AG04450 (cell line): ENCODE data around the gene SFXN5. TPM values are rescaled to one million over a fixed set of nuclear protein-coding genes. Genes with fewer than 3 reads are reported as not detected.
"Not testable (repeated sequence)": the region's sequence is repeated elsewhere in the genome, so short reads cannot be mapped to it uniquely, and the experiment has no call there.

Experiments
- CTCF ChIA-PET: fragments of 300-600, 350-600 bp; formaldehyde crosslinking; extraction: SDS; loops from one replicate; lab custom pipeline; 2022; ENCODE audit warnings: antibody characterized with exemption, inconsistent platforms; lab: Charles Lee
- POLR2A ChIA-PET: fragments of 350-600 bp; formaldehyde crosslinking; extraction: SDS; loops from one replicate; lab custom pipeline; 2021; ENCODE audit warnings: antibody characterized with exemption, inconsistent platforms; lab: Yijun Ruan, JAX
- DNase-seq: peaks from one replicate; pipeline ENCODE4 v3.0.0-alpha.2; 2011; ENCODE audit warnings: low read depth, low spot score
- H3K27ac ChIP-seq: one replicate; pipeline ENCODE4 v1.5.1; 2012; ENCODE audit warnings: low read depth, low read length, control low read depth
- H3K27me3 ChIP-seq: one replicate; pipeline ENCODE4 v1.6.0; 2012; ENCODE audit warnings: low read length; ENCODE audit not compliant: control insufficient read depth, insufficient read depth
- H3K4me3 ChIP-seq: 2 replicates; pipeline ENCODE4 v1.5.1; 2011; ENCODE audit warnings: mild to moderate bottlenecking, low read depth, low read length, control low read depth
- H3K9me3 ChIP-seq: 2 replicates; pipeline ENCODE4 v1.5.1; 2012; ENCODE audit warnings: low read length; ENCODE audit not compliant: control insufficient read depth, insufficient read depth
- CTCF ChIP-seq: IDR thresholded peaks from 2 replicates; pipeline ENCODE4 v1.5.1; 2011; ENCODE audit warnings: low read depth, low read length, control low read depth, inconsistent platforms
- polyA minus RNA-seq: library from RNA; depleted of rRNA, polyadenylated mRNA; stranded (reverse); fragments of >200 nt; gene quantifications from 2 replicates; pipeline ENCODE4 v1.2.3, GENCODE V29; 2011; rRNA and poly(A)+ RNA removed
- polyA plus RNA-seq: library from polyadenylated mRNA; depleted of rRNA; stranded (reverse); fragments of >200 nt; gene quantifications from 2 replicates; pipeline ENCODE4 v1.2.3, GENCODE V29; 2011; rRNA removed

The SFXN5 gene
- 11.8 and 13.7 TPM in 2 replicates for polyA plus RNA-seq
- 16.3 and 24.6 TPM in 2 replicates for polyA minus RNA-seq

GRCh38 chr2:73071360-73072128 lies at the start of gene SFXN5:
Gene SFXN5 (minus strand): TSS chr2:73071712. CDS start chr2:73071705, 7 bp downstream.
- ChIA-PET POLR2A (interaction anchor here (0.6 to 1.2 kb wide), 3 partner anchors 18 to 163 kb away, joined by 4 read pairs; partner anchors contain the start of gene CCT7), CTCF (interaction anchor here (1.0 to 2.6 kb wide), 4 partner anchors 15 to 106 kb away, joined by 3 to 9 read pairs (median 6); no protein-coding TSS in a partner anchor)
- TF ChIP-seq CTCF, result peak; percentile 32
- peak within 1 kb of the TSS; percentile 88 for H3K27ac ChIP-seq
- no peaks in the 10 kb centered on the region for H3K27me3 ChIP-seq
- peak; percentile 92 for DNase-seq
- H3K9me3 ChIP-seq, result no peaks in the 10 kb centered on the region; the same call in 1 of the 2 replicates
- peak within 1 kb of the TSS; percentile 83 for H3K4me3 ChIP-seq

- POLR2A ChIA-PET, H3K27ac ChIP-seq, H3K9me3 ChIP-seq, DNase-seq, H3K4me3 ChIP-seq: not testable (repeated sequence)
- CTCF ChIA-PET, result interaction anchor here (1.3 kb wide), 1 partner anchor 34 kb away, joined by 3 read pairs; no protein-coding TSS in a partner anchor
- peaks cover 15% of the 10 kb centered on the region for H3K27me3 ChIP-seq
Observed at GRCh38 chr2:73119611-73120239, 48.2 kb upstream of the SFXN5 start.

- DNase-seq, result no peak
- POLR2A ChIA-PET, result interaction anchor here (0.8 kb wide), 1 partner anchor 28 kb away, joined by 3 read pairs; no protein-coding TSS in a partner anchor
- TF ChIP-seq CTCF, result no peak
- Histone ChIP-seq H3K27ac (no peak overlapping the region), H3K9me3 (peaks cover 3% of the 10 kb centered on the region), H3K4me3 (no peak overlapping the region), H3K27me3 (peaks cover 2% of the 10 kb centered on the region)
- CTCF ChIA-PET, result interaction anchor here (1.7 to 1.8 kb wide), 2 partner anchors 32 to 39 kb away, joined by 5 to 6 read pairs; no protein-coding TSS in a partner anchor
Observed at GRCh38 chr2:73117441-73117840, 45.9 kb upstream of the SFXN5 start.

GRCh38 chr2:73116182-73116960 lies 44.9 kb upstream of the SFXN5 start:
- Histone ChIP-seq H3K27ac (no peak overlapping the region), H3K9me3 (peaks cover 3% of the 10 kb centered on the region), H3K4me3 (no peak overlapping the region), H3K27me3 (no peaks in the 10 kb centered on the region)
- no peak for TF ChIP-seq CTCF
- ChIA-PET CTCF (interaction anchor here (1.7 to 1.8 kb wide), 2 partner anchors 31 to 40 kb away, joined by 5 to 6 read pairs; no protein-coding TSS in a partner anchor), POLR2A (interaction anchor here (0.8 kb wide), 1 partner anchor 27 kb away, joined by 3 read pairs; no protein-coding TSS in a partner anchor)
- DNase-seq, result no peak
